ENCODE measurements around the gene SUN2. TPM values are rescaled to one million over a fixed set of nuclear protein-coding genes. Genes with fewer than 3 reads are reported as not detected.

The SUN2 gene
- total RNA-seq, 1 experiment from 2014 or later: 104 TPM

DNA sequence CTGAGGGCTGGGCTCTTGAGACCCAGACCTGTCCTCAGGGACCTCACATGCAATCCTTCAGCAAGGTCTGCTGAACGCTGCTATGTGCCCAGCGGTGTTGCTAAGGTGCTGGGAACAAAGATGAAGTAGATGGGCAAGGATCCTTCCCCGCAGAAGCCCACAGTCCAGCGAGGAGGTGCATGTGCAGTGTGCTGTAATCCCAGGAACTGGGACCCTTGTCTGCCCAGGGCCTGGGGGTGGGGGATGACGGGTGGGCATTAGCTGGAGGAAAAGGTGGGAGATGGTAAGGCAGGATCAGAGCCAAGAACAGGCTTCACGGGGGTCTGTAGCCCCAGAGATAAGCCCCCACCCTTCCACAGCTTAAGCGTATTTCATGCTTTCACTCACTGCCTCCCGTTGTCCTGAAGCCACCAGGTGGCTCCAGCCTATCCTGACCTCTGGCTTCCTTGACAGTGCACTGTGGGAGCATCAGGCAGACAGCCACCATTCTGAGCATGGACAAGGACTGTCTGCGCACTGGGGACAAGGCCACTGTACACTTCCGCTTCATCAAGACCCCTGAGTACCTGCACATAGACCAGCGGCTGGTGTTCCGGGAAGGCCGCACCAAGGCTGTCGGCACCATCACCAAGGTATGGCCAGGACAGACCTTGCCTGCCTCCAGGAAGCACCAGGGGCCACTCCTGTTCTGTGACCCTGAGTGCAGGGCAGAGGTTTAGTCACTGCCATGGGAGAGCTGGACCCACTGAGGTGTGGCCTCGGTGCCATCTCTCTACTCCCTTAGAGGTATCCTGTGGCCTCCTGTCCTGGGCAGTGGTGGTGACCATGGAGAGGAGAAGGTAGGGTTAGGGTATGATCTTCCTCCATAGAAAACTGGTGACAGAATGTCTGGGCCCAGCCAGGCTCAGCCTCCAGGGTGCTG, 28.0 kb downstream of the SUN2 start:
- intact Hi-C loops (cut with micrococcal nuclease; ENCODE audit: unreplicated experiment): no loop called here
- Histone ChIP-seq H3K9me3 (ENCODE audit: low read depth, low read length, poor library complexity, severe bottlenecking) (no peaks in the 10 kb centered on the region), H3K27me3 (replicated peaks; ENCODE audit: insufficient read depth, low read depth, low read length, poor library complexity) (no peaks in the 10 kb centered on the region), H3K4me1 (ENCODE audit: insufficient read depth, low read length, poor library complexity, severe bottlenecking) (no peaks in the 10 kb centered on the region), H3K4me3 (ENCODE audit: low read depth, low read length, poor library complexity, severe bottlenecking) (no peak overlapping the region), H3K36me3 (ENCODE audit: insufficient read depth, low read length, poor library complexity, severe bottlenecking) (peaks cover 90% of the 10 kb centered on the region), H3K27ac (ENCODE audit: low read depth, low read length, poor library complexity, severe bottlenecking) (no peak overlapping the region)
- TF ChIP-seq, protein P1, sequence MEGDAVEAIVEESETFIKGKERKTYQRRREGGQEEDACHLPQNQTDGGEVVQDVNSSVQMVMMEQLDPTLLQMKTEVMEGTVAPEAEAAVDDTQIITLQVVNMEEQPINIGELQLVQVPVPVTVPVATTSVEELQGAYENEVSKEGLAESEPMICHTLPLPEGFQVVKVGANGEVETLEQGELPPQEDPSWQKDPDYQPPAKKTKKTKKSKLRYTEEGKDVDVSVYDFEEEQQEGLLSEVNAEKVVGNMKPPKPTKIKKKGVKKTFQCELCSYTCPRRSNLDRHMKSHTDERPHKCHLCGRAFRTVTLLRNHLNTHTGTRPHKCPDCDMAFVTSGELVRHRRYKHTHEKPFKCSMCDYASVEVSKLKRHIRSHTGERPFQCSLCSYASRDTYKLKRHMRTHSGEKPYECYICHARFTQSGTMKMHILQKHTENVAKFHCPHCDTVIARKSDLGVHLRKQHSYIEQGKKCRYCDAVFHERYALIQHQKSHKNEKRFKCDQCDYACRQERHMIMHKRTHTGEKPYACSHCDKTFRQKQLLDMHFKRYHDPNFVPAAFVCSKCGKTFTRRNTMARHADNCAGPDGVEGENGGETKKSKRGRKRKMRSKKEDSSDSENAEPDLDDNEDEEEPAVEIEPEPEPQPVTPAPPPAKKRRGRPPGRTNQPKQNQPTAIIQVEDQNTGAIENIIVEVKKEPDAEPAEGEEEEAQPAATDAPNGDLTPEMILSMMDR (conservative IDR thresholded peaks at IDR 0.05; ENCODE audit: low read depth, low read length): no peak
- no peak for TF ChIP-seq EZH2 (IDR thresholded peaks at IDR 0.05; ENCODE audit: borderline replicate concordance, low read depth, low read length, poor library complexity, severe bottlenecking)
- no TSS peak for BruUV-seq (replicated peaks)
- ChIA-PET POLR2A (ENCODE audit: low non-redundant PET) (no interaction called here), CTCF (no interaction called here)
- no peak for DNase-seq (ENCODE audit: low spot score)

DNA sequence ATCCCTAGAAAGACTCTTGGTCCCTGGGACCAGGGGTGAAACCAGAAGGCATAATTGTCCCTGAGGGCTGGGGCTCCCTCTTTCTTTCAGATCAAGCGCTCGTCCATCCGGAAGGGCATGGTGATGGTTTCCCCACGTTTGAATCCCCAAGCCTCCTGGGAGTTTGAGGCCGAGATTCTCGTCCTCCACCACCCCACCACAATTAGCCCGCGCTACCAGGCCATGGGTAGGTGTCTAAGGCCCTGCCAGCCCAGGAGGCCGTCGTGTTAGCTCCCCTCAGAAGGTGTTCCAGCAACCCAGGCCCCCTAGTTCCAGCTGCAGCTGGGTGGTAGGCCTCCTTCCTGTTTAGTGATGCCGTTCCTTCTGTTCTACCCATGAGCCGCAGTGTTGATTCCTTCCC, 28.7 kb downstream of the SUN2 start:
- Histone ChIP-seq H3K27me3 (replicated peaks; ENCODE audit: insufficient read depth, low read depth, low read length, poor library complexity) (no peaks in the 10 kb centered on the region), H3K36me3 (ENCODE audit: insufficient read depth, low read length, poor library complexity, severe bottlenecking) (peaks cover 96% of the 10 kb centered on the region), H3K4me3 (ENCODE audit: low read depth, low read length, poor library complexity, severe bottlenecking) (no peak overlapping the region), H3K27ac (ENCODE audit: low read depth, low read length, poor library complexity, severe bottlenecking) (no peak overlapping the region), H3K9me3 (ENCODE audit: low read depth, low read length, poor library complexity, severe bottlenecking) (no peaks in the 10 kb centered on the region), H3K4me1 (ENCODE audit: insufficient read depth, low read length, poor library complexity, severe bottlenecking) (no peaks in the 10 kb centered on the region)
- ChIA-PET POLR2A (ENCODE audit: low non-redundant PET) (no interaction called here), CTCF (no interaction called here)
- intact Hi-C loops (cut with micrococcal nuclease; ENCODE audit: unreplicated experiment): no loop called here
- TF ChIP-seq, protein P1 (conservative IDR thresholded peaks at IDR 0.05; ENCODE audit: low read depth, low read length): no peak
- TF ChIP-seq EZH2 (IDR thresholded peaks at IDR 0.05; ENCODE audit: borderline replicate concordance, low read depth, low read length, poor library complexity, severe bottlenecking): no peak
- DNase-seq (ENCODE audit: low spot score): no peak
- no TSS peak for BruUV-seq (replicated peaks)

DNA sequence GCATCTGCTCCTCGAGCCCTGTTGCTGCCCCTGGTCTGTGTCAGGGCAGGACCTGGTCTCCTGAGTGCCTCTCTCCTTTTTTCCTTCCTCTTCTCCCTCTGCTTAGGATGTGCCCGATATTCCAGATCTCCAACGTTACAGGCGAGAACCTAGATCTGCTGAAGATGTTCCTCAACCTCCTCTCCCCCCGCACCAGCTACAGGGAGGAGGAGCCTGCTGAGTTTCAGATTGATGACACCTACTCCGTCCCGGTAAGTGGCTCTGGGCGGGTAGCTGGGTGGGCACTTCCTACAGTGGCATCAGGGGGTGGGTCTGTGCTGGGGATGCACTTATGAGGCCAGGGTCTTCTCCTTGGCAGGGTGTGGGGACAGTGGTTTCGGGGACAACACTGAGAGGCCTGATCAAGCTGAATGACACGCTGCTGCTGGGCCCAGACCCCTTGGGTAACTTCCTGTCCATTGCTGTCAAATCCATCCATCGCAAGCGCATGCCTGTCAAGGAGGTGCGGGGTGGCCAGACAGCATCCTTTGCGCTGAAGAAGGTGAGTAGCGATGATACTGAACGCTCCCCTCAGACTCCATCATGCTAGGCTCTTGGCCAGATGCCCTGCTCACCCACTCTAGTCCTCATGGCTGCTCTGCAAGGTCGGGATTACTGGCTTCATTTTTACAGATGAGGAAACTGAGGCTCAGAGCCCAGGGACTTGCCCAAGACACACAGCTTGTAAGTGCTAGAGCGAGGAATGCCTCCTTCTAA, 29.7 kb downstream of the SUN2 start:
- intact Hi-C loops (cut with micrococcal nuclease; ENCODE audit: unreplicated experiment): no loop called here
- BruUV-seq (replicated peaks): no TSS peak
- Histone ChIP-seq H3K4me1 (ENCODE audit: insufficient read depth, low read length, poor library complexity, severe bottlenecking) (no peaks in the 10 kb centered on the region), H3K27ac (ENCODE audit: low read depth, low read length, poor library complexity, severe bottlenecking) (no peak overlapping the region), H3K36me3 (ENCODE audit: insufficient read depth, low read length, poor library complexity, severe bottlenecking) (peaks cover 98% of the 10 kb centered on the region), H3K27me3 (replicated peaks; ENCODE audit: insufficient read depth, low read depth, low read length, poor library complexity) (no peaks in the 10 kb centered on the region), H3K4me3 (ENCODE audit: low read depth, low read length, poor library complexity, severe bottlenecking) (no peak overlapping the region), H3K9me3 (ENCODE audit: low read depth, low read length, poor library complexity, severe bottlenecking) (no peaks in the 10 kb centered on the region)
- TF ChIP-seq EZH2 (IDR thresholded peaks at IDR 0.05; ENCODE audit: borderline replicate concordance, low read depth, low read length, poor library complexity, severe bottlenecking): no peak
- TF ChIP-seq, protein P1 (conservative IDR thresholded peaks at IDR 0.05; ENCODE audit: low read depth, low read length): no peak
- ChIA-PET POLR2A (ENCODE audit: low non-redundant PET) (interaction anchor here (0.5 kb wide), 1 partner anchor 17 kb away, joined by 4 read pairs; no protein-coding TSS in a partner anchor), CTCF (no interaction called here)
- DNase-seq (ENCODE audit: low spot score): no peak
